Brain microvascular endothelial cell (primary cell): Measurements from ENCODE around the gene TOR2A.
A peak's percentile ranks its signal among the peaks of the same experiment; 100 is the strongest.

Experiments used
- DNase-seq: peaks from one replicate; pipeline ENCODE4 v3.0.0-alpha.2; 2020
- H3K27ac ChIP-seq: fragments of 250-450 bp; sonication (Bioruptor Pico); 2 replicates; pipeline ENCODE4 v1.5.1; 2020; ENCODE audit warnings: mild to moderate bottlenecking, moderate library complexity
- H3K27me3 ChIP-seq: fragments of 250-450 bp; sonication (Bioruptor Pico); replicated peaks from 2 replicates; pipeline ENCODE4 v1.5.1; 2020; ENCODE audit warnings: mild to moderate bottlenecking
- H3K36me3 ChIP-seq: fragments of 250-450 bp; sonication (Bioruptor Pico); replicated peaks from 2 replicates; pipeline ENCODE4 v1.5.1; 2020; ENCODE audit warnings: mild to moderate bottlenecking
- H3K4me3 ChIP-seq: 2 replicates; pipeline ENCODE4 v1.5.1; 2011; ENCODE audit warnings: low read depth, mild to moderate bottlenecking, control low read depth, low read length, moderate library complexity
- CTCF ChIP-seq: IDR thresholded peaks from 2 replicates; pipeline ENCODE4 v1.5.1; 2011; ENCODE audit warnings: low read depth, mild to moderate bottlenecking, moderate library complexity, low read length, control low read depth, inconsistent platforms; ENCODE audit errors: missing control alignments
- in situ Hi-C: cut with HindIII; loops from 2 replicates; pipeline ENCODE4 v1.10.0; 2017; ENCODE audit warnings: low sequenced_read_pairs, low pct_ligation_motif_present

Gene TOR2A

GRCh38 chr9:127714020-127714750, 20.9 kb downstream of the TOR2A start:
- TF ChIP-seq CTCF = no peak
- in situ Hi-C loops = no loop called here
- H3K4me3 ChIP-seq = peak overlapping the region; percentile 81
- H3K27ac ChIP-seq = no peak overlapping the region
- no peaks in the 10 kb centered on the region for H3K36me3 ChIP-seq
- H3K27me3 ChIP-seq = no peaks in the 10 kb centered on the region
- no peak for DNase-seq

- no peak for TF ChIP-seq CTCF
- no peak for DNase-seq
- in situ Hi-C loops = no loop called here
- H3K27ac ChIP-seq = no peak overlapping the region
- H3K27me3 ChIP-seq = no peaks in the 10 kb centered on the region
- H3K4me3 ChIP-seq = no peak overlapping the region
- no peaks in the 10 kb centered on the region for H3K36me3 ChIP-seq
These were observed 22.2 kb downstream of the TOR2A start for GRCh38 chr9:127712867-127713266.

DNA sequence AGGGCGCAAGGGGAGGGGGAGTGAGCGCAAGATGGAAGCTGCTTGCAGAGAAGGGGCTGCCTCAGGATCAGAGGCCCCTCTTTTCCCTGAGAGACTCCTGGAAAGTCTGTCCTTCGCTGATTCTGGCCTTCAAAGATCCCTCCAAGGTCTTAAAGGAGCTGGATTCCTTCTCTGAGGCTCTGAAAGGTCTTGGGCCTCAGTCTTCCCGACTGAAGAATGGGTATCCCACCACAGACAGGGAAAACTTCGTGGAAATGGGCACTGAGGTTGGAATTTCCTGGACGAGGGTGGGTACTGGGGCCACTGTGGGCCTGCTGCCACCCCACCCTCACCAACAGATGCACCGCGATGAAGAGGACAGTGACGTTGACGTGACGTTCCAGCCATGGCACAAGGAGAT, 22.7 kb downstream of the TOR2A start:
- TF ChIP-seq CTCF = no peak
- no peaks in the 10 kb centered on the region for H3K27me3 ChIP-seq
- no peak overlapping the region for H3K4me3 ChIP-seq
- no peaks in the 10 kb centered on the region for H3K36me3 ChIP-seq
- DNase-seq = no peak
- H3K27ac ChIP-seq = no peak overlapping the region
- in situ Hi-C loops = no loop called here

DNA sequence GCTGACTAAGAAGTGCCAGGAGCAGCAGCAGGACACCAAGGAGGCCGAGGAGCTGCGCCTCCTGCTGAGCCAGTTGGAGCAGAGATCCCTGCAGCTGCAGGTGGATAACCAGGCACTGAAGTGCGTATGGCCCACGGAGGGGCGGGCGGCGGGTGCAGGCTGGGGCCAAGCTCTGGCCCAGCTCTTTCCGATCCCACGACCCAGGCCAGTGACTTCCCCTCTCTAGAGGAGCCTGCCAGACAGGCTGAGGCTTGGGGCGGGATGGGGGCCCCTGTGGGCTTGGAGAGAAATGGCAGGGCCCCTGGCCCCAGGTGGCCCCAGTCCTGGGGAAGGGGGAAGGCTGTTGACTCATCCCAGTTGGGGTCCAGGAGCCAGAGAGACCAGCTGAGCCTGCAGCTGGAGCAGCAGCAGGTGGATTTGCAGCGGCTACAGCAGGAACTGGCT, 23.2 kb downstream of the TOR2A start:
- Histone ChIP-seq H3K27ac (no peak overlapping the region), H3K36me3 (no peaks in the 10 kb centered on the region), H3K27me3 (no peaks in the 10 kb centered on the region), H3K4me3 (no peak overlapping the region)
- DNase-seq = no peak
- in situ Hi-C loops = no loop called here
- no peak for TF ChIP-seq CTCF

- no peak overlapping the region for H3K27ac ChIP-seq
- H3K36me3 ChIP-seq = no peaks in the 10 kb centered on the region
- no peaks in the 10 kb centered on the region for H3K27me3 ChIP-seq
- H3K4me3 ChIP-seq = no peak overlapping the region
- TF ChIP-seq CTCF = no peak
- DNase-seq = no peak
- in situ Hi-C loops = no loop called here
These were observed 23.8 kb downstream of the TOR2A start for GRCh38 chr9:127711226-127711701.
